Muscle layer of colon (tissue), 2 donors: ENCODE measurements around the gene PRXL2B.

Experiments used
- H3K27ac ChIP-seq: one replicate; pipeline ENCODE4 v1.7.0; 2013; ENCODE audit warnings: low read depth, mild to moderate bottlenecking, low read length, moderate library complexity
- H3K27me3 ChIP-seq, 2 donors: one replicate each; pipeline ENCODE4 v1.7.0; 2013; ENCODE audit warnings: low read length in 2 of 2, mild to moderate bottlenecking in 2 of 2; ENCODE audit not compliant: insufficient read depth in 2 of 2, control insufficient read depth in 1 of 2
- H3K36me3 ChIP-seq: one replicate; pipeline ENCODE4 v1.7.0; 2013; ENCODE audit warnings: mild to moderate bottlenecking, low read length; ENCODE audit not compliant: insufficient read depth
- H3K4me1 ChIP-seq: one replicate; pipeline ENCODE4 v1.7.0; 2013; ENCODE audit warnings: mild to moderate bottlenecking, low read length; ENCODE audit not compliant: insufficient read depth
- H3K4me3 ChIP-seq, 2 donors: one replicate each; pipeline ENCODE4 v1.7.0; 2013; ENCODE audit warnings: low read length in 2 of 2, low read depth in 1 of 2, mild to moderate bottlenecking in 1 of 2, moderate library complexity in 1 of 2
- H3K9ac ChIP-seq: one replicate; pipeline ENCODE4 v1.7.0; 2013; ENCODE audit warnings: low read length
- H3K9me3 ChIP-seq: one replicate; pipeline ENCODE4 v1.7.0; 2013; ENCODE audit warnings: mild to moderate bottlenecking, low read length
- donor health status: abdominal sarcoma.
- donor health status: Adenocarcinoma of cecum.

Gene PRXL2B

GRCh38 chr1:2631136-2632050, 44.8 kb downstream of the PRXL2B start:
- Histone ChIP-seq H3K4me1 (no peaks in the 10 kb centered on the region), H3K9ac (no peak overlapping the region), H3K27ac (no peak overlapping the region), H3K36me3 (no peaks in the 10 kb centered on the region), H3K27me3 (peaks cover 20 to 86% of the 10 kb centered on the region in 2 donors), H3K4me3 (no peak overlapping the region), H3K9me3 (no peaks in the 10 kb centered on the region)

- H3K9me3 ChIP-seq, result no peaks in the 10 kb centered on the region
- no peaks in the 10 kb centered on the region for H3K36me3 ChIP-seq
- H3K27me3 ChIP-seq, result peaks cover 23 to 88% of the 10 kb centered on the region in 2 donors
- H3K9ac ChIP-seq, result no peak overlapping the region
- H3K27ac ChIP-seq, result no peak overlapping the region
- H3K4me3 ChIP-seq, result no peak overlapping the region
- H3K4me1 ChIP-seq, result no peaks in the 10 kb centered on the region
These were observed 45.5 kb downstream of the PRXL2B start for GRCh38 chr1:2632051-2632430.

DNA sequence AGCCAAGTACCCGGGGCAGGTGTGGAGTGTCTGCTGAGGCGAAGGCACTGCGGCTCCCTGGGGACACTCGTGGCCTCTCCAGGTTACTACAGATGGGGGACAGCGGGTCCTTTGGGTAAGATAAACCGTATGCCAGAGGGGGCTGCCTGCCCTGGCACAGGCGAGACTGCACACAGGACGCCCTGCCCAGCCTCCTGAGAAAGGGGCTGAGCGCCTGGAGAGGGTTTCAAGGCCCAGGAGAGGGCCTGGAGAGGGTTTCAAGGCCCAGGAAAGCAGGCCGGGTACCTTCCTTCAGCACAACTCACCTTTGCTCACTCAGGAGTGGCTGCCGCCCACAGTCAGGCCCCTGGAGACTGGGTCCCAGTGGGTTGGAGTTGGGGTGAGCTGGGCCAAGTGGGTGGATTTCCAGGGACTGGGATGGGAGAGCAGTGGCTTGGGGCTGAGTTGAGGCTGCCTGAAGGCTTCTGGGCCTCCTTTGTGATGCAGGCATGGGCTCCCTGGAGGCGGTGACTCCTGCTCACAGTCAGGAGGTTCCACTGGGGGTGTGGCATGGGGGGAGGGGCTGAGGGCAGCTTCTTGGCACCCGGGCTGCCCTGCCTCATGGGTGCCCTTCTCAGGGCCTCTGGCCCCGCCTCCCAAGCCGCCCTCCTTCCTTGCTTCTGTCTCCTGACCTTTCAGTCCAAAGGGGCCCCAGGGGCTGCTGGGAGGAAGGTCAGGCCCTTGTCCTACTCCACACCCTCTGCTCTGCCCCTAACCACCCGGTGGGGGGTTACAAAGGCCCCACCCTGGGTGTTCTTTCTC, 46.2 kb downstream of the PRXL2B start, which contains the start of gene MMEL1:
Gene MMEL1 (minus strand): TSS at position 456 of the 801 bp plus-strand sequence. CDS start 3,532 bp downstream, outside the sequence.
- no peaks in the 10 kb centered on the region for H3K4me1 ChIP-seq
- H3K36me3 ChIP-seq, result no peaks in the 10 kb centered on the region
- H3K4me3 ChIP-seq, result no peak within 1 kb of the TSS
- H3K27me3 ChIP-seq, result peaks cover 25 to 81% of the 10 kb centered on the region in 2 donors
- no peak within 1 kb of the TSS for H3K9ac ChIP-seq
- H3K9me3 ChIP-seq, result no peaks in the 10 kb centered on the region
- H3K27ac ChIP-seq, result no peak within 1 kb of the TSS

- Histone ChIP-seq H3K4me3 (no peak overlapping the region), H3K9ac (no peak overlapping the region), H3K27me3 (peaks cover 25 to 74% of the 10 kb centered on the region in 2 donors), H3K27ac (no peak overlapping the region), H3K36me3 (no peaks in the 10 kb centered on the region), H3K9me3 (no peaks in the 10 kb centered on the region), H3K4me1 (no peaks in the 10 kb centered on the region)
These were observed 46.9 kb downstream of the PRXL2B start for GRCh38 chr1:2633366-2633935.

DNA sequence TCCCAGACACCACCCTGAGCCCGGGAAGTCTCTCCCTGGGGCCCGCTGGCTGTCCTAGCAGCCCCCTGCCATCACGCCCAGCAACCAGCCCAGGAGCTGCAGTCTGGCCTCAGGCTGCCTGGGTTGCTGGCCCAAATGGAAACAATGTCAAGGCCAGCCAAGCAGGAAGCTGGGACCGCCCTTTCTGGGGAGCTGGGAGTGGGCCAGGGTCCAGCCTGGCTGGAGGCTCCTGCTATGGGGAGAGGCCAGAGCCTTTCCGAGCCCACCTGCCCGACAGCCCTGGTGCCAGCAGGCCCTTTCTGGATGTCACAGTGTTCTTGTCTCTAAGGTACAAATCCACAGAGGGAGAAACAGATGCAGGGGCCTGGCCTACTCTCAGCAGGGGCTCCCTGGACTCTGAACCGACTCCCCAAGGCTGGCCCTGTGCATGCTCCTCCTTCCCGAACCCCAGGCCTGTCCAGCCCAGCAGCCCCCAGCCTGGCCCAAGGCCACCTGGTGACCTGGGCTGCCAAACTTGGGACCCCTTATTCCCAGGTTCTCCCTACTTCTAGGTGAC, 47.4 kb downstream of the PRXL2B start:
- Histone ChIP-seq H3K4me1 (no peaks in the 10 kb centered on the region), H3K9me3 (no peaks in the 10 kb centered on the region), H3K36me3 (no peaks in the 10 kb centered on the region), H3K9ac (no peak overlapping the region), H3K27ac (no peak overlapping the region), H3K4me3 (no peak overlapping the region), H3K27me3 (peaks cover 25 to 68% of the 10 kb centered on the region in 2 donors)

GRCh38 chr1:2635361-2636010, 48.9 kb downstream of the PRXL2B start:
- Histone ChIP-seq H3K4me3 (no peak overlapping the region), H3K36me3 (no peaks in the 10 kb centered on the region), H3K27ac (no peak overlapping the region), H3K9ac (no peak overlapping the region), H3K27me3 (peaks cover 18 to 54% of the 10 kb centered on the region in 2 donors), H3K9me3 (no peaks in the 10 kb centered on the region), H3K4me1 (no peaks in the 10 kb centered on the region)

- H3K27me3 ChIP-seq, result peaks cover 18 to 43% of the 10 kb centered on the region in 2 donors
- H3K4me1 ChIP-seq, result peaks cover 2% of the 10 kb centered on the region
- no peaks in the 10 kb centered on the region for H3K36me3 ChIP-seq
- no peak overlapping the region for H3K9ac ChIP-seq
- H3K4me3 ChIP-seq, result no peak overlapping the region
- H3K9me3 ChIP-seq, result no peaks in the 10 kb centered on the region
- no peak overlapping the region for H3K27ac ChIP-seq
These were observed 50.2 kb downstream of the PRXL2B start for GRCh38 chr1:2636733-2637132.

- no peaks in the 10 kb centered on the region for H3K36me3 ChIP-seq
These were observed 51.0 kb downstream of the PRXL2B start for GRCh38 chr1:2637442-2638145.

DNA sequence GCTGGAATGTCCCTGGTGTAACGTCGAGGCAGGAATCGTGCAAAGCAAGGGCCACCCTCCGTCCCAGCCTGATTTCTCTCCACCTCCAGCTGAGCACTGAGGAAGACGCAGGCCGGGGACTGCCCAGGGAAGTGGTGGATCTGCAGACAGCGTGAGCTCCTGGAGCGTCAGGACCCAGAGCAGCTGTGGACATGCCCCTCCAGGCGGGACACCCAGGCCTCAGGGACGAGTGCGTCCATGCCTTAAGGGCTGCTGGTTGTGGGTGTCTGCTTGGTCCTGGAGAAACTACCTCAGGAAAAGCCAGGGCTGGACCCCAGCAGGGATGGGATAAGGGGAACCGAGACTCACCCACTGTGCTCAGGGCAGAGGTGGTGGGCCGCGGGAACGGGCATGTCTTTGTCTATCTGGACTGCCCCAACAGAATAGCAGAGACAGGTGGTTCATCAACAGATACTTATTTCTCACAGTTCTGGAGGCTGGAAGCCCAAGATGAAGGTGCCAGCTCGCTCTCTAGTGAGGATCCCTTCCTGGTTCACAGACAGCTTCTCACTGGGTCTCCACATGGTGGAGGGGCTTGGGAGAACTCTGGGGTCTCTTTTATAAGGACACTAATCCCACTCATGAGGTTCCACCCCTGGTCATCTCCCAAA, 52.0 kb downstream of the PRXL2B start:
- peaks cover 14 to 25% of the 10 kb centered on the region in 2 donors for H3K27me3 ChIP-seq

More at GRCh38 chr1:2637442-2638145, 51.0 kb downstream of the PRXL2B start:
- Histone ChIP-seq H3K9me3 (no peaks in the 10 kb centered on the region), H3K27me3 (peaks cover 16 to 35% of the 10 kb centered on the region in 2 donors), H3K9ac (no peak overlapping the region), H3K27ac (no peak overlapping the region), H3K4me1 (peaks cover 8% of the 10 kb centered on the region), H3K4me3 (no peak overlapping the region)

DNA sequence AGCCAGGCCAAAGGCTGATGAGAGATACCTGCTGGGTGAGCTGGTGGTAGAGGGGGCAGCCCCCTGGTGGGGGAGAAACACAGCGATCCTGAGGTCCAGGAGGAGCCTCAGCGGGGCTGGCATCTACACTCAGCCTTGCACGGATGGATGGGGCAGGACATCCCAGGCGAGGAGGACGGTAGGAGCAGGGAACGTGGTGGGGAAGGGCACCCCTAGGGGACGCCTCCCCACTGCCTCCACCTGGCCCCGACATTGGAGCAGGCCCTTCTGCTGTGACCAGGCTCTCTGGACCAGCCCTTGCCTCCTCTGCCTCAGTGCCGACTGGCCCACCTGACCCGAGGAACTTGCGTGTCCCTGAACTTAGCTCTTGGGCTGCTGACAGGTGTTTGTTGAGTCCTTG, 52.6 kb downstream of the PRXL2B start:
- peaks cover 14 to 19% of the 10 kb centered on the region in 2 donors for H3K27me3 ChIP-seq

More for the DNA sequence above, 52.0 kb downstream of the PRXL2B start:
- Histone ChIP-seq H3K27ac (no peak overlapping the region), H3K9me3 (no peaks in the 10 kb centered on the region), H3K4me1 (peaks cover 8% of the 10 kb centered on the region), H3K36me3 (no peaks in the 10 kb centered on the region), H3K4me3 (no peak overlapping the region), H3K9ac (no peak overlapping the region)

More for the DNA sequence above, 52.6 kb downstream of the PRXL2B start:
- Histone ChIP-seq H3K9me3 (no peaks in the 10 kb centered on the region), H3K36me3 (no peaks in the 10 kb centered on the region), H3K4me1 (peaks cover 8% of the 10 kb centered on the region), H3K9ac (no peak overlapping the region), H3K27ac (no peak overlapping the region), H3K4me3 (no peak overlapping the region)
